HL-60 (cell line): ENCODE measurements around the gene CFAP20DC.

Source experiments
- CTCF ChIP-seq: IDR thresholded peaks from one replicate; pipeline ENCODE4 v1.5.1; 2011; ENCODE audit warnings: low read length, control low read depth, inconsistent platforms; ENCODE audit not compliant: insufficient read depth
- GABPA ChIP-seq: IDR thresholded peaks from 2 replicates; pipeline ENCODE4 v1.6.1; 2012; ENCODE audit warnings: low read depth
- POLR2AphosphoS5 ChIP-seq: IDR thresholded peaks from 2 replicates; pipeline ENCODE4 v1.6.1; 2012; ENCODE audit warnings: low read depth

DNA sequence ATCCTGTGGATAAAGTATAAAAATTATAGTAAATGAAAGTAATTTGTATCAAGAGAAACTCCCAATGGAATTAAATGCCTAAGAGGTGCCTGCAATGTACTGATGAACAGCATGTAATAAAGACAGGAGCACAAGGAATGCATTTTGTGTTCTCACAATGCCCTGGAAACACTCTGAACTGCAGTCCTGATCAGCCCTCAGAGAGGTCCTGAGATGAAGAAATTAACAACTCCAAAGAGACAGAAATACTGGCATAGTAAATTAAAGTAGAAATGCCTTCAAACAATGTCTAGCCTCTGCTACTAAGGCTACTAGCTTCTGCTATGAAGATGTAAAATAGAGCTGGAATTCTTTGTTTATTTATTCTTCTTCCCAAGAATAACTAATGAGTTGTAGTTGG lies 59.9 kb downstream of the CFAP20DC start:
- TF ChIP-seq CTCF, result no peak
- TF ChIP-seq POLR2AphosphoS5, result no peak
- no peak for TF ChIP-seq GABPA
